Measurements from ENCODE around the gene CLSTN2.

GRCh38 chr3:140067487-140067886, 132.5 kb downstream of the CLSTN2 start:
- TF ChIP-seq CTCF (IDR thresholded peaks at IDR 0.05) = no peak
- TF ChIP-seq POLR2AphosphoS5 (IDR thresholded peaks at IDR 0.05; ENCODE audit: insufficient read depth in 1 of 2, low read depth in 1 of 2) = no peak

Data from vagina (tissue), 2 donors.